Measurements from ENCODE around the gene DAP. TPM values are rescaled to one million over a fixed set of nuclear protein-coding genes. Genes with fewer than 3 reads are reported as not detected.
"Not testable (repeated sequence)": the region's sequence is repeated elsewhere in the genome, so short reads cannot be mapped to it uniquely, and the experiment has no call there.

The DAP gene
- total and polyA plus RNA-seq, 4 donors: 36.6 to 122 (median 101) TPM

DNA sequence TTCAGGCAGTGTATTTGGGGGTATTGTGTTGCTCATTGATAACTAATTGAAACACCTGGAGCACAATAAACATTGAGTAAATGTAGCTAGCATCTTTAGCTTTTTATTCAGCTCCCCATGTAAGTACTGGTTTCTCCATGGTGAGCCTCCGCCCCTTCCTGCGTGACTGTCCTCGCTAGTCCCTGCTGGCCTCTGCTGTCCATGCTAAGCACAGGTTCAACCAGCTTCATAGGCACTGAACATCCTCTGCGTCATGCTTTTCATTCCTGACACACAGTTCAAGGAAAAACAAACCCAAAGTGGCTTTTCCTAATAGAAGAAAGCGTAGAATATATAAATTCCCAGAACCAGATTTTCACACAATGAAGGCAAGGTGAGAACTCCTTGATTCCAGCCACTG, 27.3 kb upstream of the DAP start:
- Histone ChIP-seq H3K9me3 (ENCODE audit: control insufficient read depth in 4 of 4, low read length in 3 of 4) (no peaks in the 10 kb centered on the region), H3K27me3 (ENCODE audit: control insufficient read depth in 4 of 4, insufficient read depth in 4 of 4, low read length in 3 of 4) (no peaks in the 10 kb centered on the region), H3K27ac (ENCODE audit: low read depth in 1 of 2, low read length in 2 of 2) (no peak overlapping the region), H3K4me1 (ENCODE audit: control insufficient read depth in 4 of 4, insufficient read depth in 4 of 4, low read length in 3 of 4) (no peaks in the 10 kb centered on the region), H3K4me3 (ENCODE audit: low read depth in 1 of 3, low read length in 3 of 3) (no peak overlapping the region), H3K36me3 (ENCODE audit: control insufficient read depth in 4 of 4, insufficient read depth in 3 of 4, low read depth in 1 of 4, low read length in 3 of 4) (no peaks in the 10 kb centered on the region), H3K9ac (ENCODE audit: low read depth in 1 of 2, low read length in 2 of 2) (no peak overlapping the region)
- 98% methylated on average over 5 of the region's 5 CpGs for WGBS
- DNase-seq (ENCODE audit: low spot score): no peak
- no peak for TF ChIP-seq NR2F2 (IDR thresholded peaks at IDR 0.05)
- no peak for TF ChIP-seq EGR1 (IDR thresholded peaks at IDR 0.05; ENCODE audit: low read depth in 2 of 2)
- TF ChIP-seq, protein P1, sequence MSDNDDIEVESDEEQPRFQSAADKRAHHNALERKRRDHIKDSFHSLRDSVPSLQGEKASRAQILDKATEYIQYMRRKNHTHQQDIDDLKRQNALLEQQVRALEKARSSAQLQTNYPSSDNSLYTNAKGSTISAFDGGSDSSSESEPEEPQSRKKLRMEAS (IDR thresholded peaks at IDR 0.05): no peak
- TF ChIP-seq, protein P2, sequence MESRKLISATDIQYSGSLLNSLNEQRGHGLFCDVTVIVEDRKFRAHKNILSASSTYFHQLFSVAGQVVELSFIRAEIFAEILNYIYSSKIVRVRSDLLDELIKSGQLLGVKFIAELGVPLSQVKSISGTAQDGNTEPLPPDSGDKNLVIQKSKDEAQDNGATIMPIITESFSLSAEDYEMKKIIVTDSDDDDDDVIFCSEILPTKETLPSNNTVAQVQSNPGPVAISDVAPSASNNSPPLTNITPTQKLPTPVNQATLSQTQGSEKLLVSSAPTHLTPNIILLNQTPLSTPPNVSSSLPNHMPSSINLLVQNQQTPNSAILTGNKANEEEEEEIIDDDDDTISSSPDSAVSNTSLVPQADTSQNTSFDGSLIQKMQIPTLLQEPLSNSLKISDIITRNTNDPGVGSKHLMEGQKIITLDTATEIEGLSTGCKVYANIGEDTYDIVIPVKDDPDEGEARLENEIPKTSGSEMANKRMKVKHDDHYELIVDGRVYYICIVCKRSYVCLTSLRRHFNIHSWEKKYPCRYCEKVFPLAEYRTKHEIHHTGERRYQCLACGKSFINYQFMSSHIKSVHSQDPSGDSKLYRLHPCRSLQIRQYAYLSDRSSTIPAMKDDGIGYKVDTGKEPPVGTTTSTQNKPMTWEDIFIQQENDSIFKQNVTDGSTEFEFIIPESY (IDR thresholded peaks at IDR 0.05): no peak
- TF ChIP-seq, protein P3, sequence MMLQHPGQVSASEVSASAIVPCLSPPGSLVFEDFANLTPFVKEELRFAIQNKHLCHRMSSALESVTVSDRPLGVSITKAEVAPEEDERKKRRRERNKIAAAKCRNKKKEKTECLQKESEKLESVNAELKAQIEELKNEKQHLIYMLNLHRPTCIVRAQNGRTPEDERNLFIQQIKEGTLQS (IDR thresholded peaks at IDR 0.05): no peak
- no peak for TF ChIP-seq RAD21 (IDR thresholded peaks at IDR 0.05)
- TF ChIP-seq FOXA1 (IDR thresholded peaks at IDR 0.05): no peak

DNA sequence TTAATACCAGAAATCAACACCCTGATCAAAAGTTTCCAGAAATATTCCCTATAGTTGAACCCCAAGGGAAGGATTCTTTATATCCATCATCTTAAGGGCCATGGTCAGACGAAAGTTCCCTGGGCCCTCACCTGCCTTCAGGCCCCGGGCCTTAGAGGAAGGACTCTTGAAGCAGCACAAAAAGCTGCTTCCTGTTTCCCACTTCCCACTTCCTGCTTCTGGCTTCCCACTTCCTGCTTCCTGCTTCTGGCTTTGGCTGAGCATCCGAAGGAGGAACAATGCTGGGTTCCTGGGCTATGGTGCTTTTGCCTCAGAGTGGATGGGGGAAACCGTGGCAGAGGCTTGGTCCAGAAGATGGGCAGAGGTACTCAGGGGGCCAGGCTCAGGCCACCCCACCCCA, 25.8 kb upstream of the DAP start:
- Histone ChIP-seq H3K4me1 (ENCODE audit: control insufficient read depth in 4 of 4, insufficient read depth in 4 of 4, low read length in 3 of 4) (no peaks in the 10 kb centered on the region), H3K4me3 (ENCODE audit: low read depth in 1 of 3, low read length in 3 of 3) (no peak overlapping the region), H3K36me3 (ENCODE audit: control insufficient read depth in 4 of 4, insufficient read depth in 3 of 4, low read depth in 1 of 4, low read length in 3 of 4) (no peaks in the 10 kb centered on the region), H3K9ac (ENCODE audit: low read depth in 1 of 2, low read length in 2 of 2) (no peak overlapping the region), H3K9me3 (ENCODE audit: control insufficient read depth in 4 of 4, low read length in 3 of 4) (no peaks in the 10 kb centered on the region), H3K27ac (ENCODE audit: low read depth in 1 of 2, low read length in 2 of 2) (no peak overlapping the region), H3K27me3 (ENCODE audit: control insufficient read depth in 4 of 4, insufficient read depth in 4 of 4, low read length in 3 of 4) (no peaks in the 10 kb centered on the region)
- no peak for DNase-seq (ENCODE audit: low spot score)
- TF ChIP-seq, protein P1 (IDR thresholded peaks at IDR 0.05): no peak
- TF ChIP-seq, protein P4, sequence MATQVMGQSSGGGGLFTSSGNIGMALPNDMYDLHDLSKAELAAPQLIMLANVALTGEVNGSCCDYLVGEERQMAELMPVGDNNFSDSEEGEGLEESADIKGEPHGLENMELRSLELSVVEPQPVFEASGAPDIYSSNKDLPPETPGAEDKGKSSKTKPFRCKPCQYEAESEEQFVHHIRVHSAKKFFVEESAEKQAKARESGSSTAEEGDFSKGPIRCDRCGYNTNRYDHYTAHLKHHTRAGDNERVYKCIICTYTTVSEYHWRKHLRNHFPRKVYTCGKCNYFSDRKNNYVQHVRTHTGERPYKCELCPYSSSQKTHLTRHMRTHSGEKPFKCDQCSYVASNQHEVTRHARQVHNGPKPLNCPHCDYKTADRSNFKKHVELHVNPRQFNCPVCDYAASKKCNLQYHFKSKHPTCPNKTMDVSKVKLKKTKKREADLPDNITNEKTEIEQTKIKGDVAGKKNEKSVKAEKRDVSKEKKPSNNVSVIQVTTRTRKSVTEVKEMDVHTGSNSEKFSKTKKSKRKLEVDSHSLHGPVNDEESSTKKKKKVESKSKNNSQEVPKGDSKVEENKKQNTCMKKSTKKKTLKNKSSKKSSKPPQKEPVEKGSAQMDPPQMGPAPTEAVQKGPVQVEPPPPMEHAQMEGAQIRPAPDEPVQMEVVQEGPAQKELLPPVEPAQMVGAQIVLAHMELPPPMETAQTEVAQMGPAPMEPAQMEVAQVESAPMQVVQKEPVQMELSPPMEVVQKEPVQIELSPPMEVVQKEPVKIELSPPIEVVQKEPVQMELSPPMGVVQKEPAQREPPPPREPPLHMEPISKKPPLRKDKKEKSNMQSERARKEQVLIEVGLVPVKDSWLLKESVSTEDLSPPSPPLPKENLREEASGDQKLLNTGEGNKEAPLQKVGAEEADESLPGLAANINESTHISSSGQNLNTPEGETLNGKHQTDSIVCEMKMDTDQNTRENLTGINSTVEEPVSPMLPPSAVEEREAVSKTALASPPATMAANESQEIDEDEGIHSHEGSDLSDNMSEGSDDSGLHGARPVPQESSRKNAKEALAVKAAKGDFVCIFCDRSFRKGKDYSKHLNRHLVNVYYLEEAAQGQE (IDR thresholded peaks at IDR 0.05): no peak
- TF ChIP-seq EGR1 (IDR thresholded peaks at IDR 0.05; ENCODE audit: low read depth in 2 of 2) (no peak), YY1 (IDR thresholded peaks at IDR 0.05) (no peak), GABPA (IDR thresholded peaks at IDR 0.05 in 1 of 2, conservative IDR thresholded peaks at IDR 0.05 in 1 of 2) (no peak), HNF4A (conservative IDR thresholded peaks at IDR 0.05) (no peak), TAF1 (conservative IDR thresholded peaks at IDR 0.05) (no peak), NR2F2 (IDR thresholded peaks at IDR 0.05) (no peak), JUND (IDR thresholded peaks at IDR 0.05) (no peak), RAD21 (IDR thresholded peaks at IDR 0.05) (no peak), FOXA2 (IDR thresholded peaks at IDR 0.05) (no peak), SP1 (IDR thresholded peaks at IDR 0.05) (no peak), HNF4G (IDR thresholded peaks at IDR 0.05) (no peak), RXRA (IDR thresholded peaks at IDR 0.05) (no peak), FOXA1 (IDR thresholded peaks at IDR 0.05) (no peak)
- TF ChIP-seq, protein P5, sequence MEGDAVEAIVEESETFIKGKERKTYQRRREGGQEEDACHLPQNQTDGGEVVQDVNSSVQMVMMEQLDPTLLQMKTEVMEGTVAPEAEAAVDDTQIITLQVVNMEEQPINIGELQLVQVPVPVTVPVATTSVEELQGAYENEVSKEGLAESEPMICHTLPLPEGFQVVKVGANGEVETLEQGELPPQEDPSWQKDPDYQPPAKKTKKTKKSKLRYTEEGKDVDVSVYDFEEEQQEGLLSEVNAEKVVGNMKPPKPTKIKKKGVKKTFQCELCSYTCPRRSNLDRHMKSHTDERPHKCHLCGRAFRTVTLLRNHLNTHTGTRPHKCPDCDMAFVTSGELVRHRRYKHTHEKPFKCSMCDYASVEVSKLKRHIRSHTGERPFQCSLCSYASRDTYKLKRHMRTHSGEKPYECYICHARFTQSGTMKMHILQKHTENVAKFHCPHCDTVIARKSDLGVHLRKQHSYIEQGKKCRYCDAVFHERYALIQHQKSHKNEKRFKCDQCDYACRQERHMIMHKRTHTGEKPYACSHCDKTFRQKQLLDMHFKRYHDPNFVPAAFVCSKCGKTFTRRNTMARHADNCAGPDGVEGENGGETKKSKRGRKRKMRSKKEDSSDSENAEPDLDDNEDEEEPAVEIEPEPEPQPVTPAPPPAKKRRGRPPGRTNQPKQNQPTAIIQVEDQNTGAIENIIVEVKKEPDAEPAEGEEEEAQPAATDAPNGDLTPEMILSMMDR (IDR thresholded peaks at IDR 0.05; ENCODE audit: low read depth, low read length, missing input control): no peak
- TF ChIP-seq, protein P3 (IDR thresholded peaks at IDR 0.05): no peak
- TF ChIP-seq, protein P2 (IDR thresholded peaks at IDR 0.05): no peak
- WGBS: 76% methylated on average over 4 of the region's 4 CpGs

DNA sequence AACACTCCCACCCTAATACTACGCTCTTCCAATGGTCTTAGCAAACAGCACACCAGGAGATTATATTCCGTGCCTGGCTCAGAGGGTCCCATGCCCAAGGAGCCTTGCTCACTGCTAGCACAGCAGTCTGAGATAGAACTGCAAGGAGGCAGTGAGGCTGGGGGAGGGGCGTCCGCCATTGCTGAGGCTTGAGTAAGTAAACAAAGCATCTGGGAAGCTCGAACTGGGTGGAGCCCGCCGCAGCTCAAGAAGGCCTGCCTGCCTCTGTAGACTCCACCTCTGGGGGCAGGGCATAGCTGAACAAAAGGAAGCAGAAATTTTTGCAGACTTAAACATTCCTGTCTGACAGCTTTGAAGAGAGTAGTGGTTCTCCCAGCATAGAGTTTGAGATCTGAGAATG, 19.2 kb upstream of the DAP start:
- H3K27me3 ChIP-seq (ENCODE audit: control insufficient read depth in 4 of 4, insufficient read depth in 4 of 4, low read length in 3 of 4); H3K9me3 ChIP-seq (ENCODE audit: control insufficient read depth in 4 of 4, low read length in 3 of 4); H3K4me1 ChIP-seq (ENCODE audit: control insufficient read depth in 4 of 4, insufficient read depth in 4 of 4, low read length in 3 of 4); DNase-seq (ENCODE audit: low spot score); H3K9ac ChIP-seq (ENCODE audit: low read depth in 1 of 2, low read length in 2 of 2); H3K27ac ChIP-seq (ENCODE audit: low read depth in 1 of 2, low read length in 2 of 2); H3K4me3 ChIP-seq (ENCODE audit: low read depth in 1 of 3, low read length in 3 of 3); H3K36me3 ChIP-seq (ENCODE audit: control insufficient read depth in 4 of 4, insufficient read depth in 3 of 4, low read depth in 1 of 4, low read length in 3 of 4): not testable (repeated sequence)
- 89% methylated on average over 7 of the region's 7 CpGs for WGBS
